ENCODE data around the gene GNAL.

The GNAL gene

GRCh38 chr18:11883153-11883552, 194.1 kb downstream of the GNAL start (continued):
- TF ChIP-seq PRDM6 (tag by site-specific recombination; IDR thresholded peaks at IDR 0.05) (no peak), ZNF19 (tag by site-specific recombination; IDR thresholded peaks at IDR 0.05; ENCODE audit: low read depth) (no peak), ZNF175 (tag by site-specific recombination; IDR thresholded peaks at IDR 0.05) (no peak), ZNF48 (tag by site-specific recombination; IDR thresholded peaks at IDR 0.05) (no peak), ZNF155 (tag by site-specific recombination; IDR thresholded peaks at IDR 0.05) (no peak)

GRCh38 chr18:11884396-11885030, 195.4 kb downstream of the GNAL start:
- TF ChIP-seq ZFHX2 (tag by site-specific recombination; conservative IDR thresholded peaks at IDR 0.05) (peak; percentile 60), ZNF112 (tag by site-specific recombination; IDR thresholded peaks at IDR 0.05) (no peak)
- Histone ChIP-seq H3K4me3 (ENCODE audit: low read depth, low read length) (no peak overlapping the region), H3K36me3 (ENCODE audit: control insufficient read depth in 2 of 2, insufficient read depth in 1 of 2, low read length in 2 of 2) (peaks cover 0 to 43% of the 10 kb centered on the region in 2 experiments; a peak in 2 of 3 replicates), H3K9me3 (ENCODE audit: control insufficient read depth, insufficient read depth, low read depth, low read length) (no peaks in the 10 kb centered on the region), H3K4me1 (ENCODE audit: control insufficient read depth, insufficient read depth, low read length) (0 out of 2 replicates have a peak, but pooled peaks cover 3% of the 10 kb centered on the region), H3K27ac (ENCODE audit: extremely low read depth, low read depth, low read length) (no peak overlapping the region)
- ChIA-PET CTCF (interaction anchor here (1.5 kb wide), 1 partner anchor 53 kb away, joined by 4 read pairs; no protein-coding TSS in a partner anchor), POLR2A (no interaction called here)

GRCh38 chr18:11885278-11885947, 196.3 kb downstream of the GNAL start:
- Histone ChIP-seq H3K4me3 (ENCODE audit: low read depth, low read length) (no peak overlapping the region), H3K27ac (ENCODE audit: extremely low read depth, low read depth, low read length) (no peak overlapping the region), H3K9me3 (ENCODE audit: control insufficient read depth, insufficient read depth, low read depth, low read length) (no peaks in the 10 kb centered on the region), H3K36me3 (ENCODE audit: control insufficient read depth in 2 of 2, insufficient read depth in 1 of 2, low read length in 2 of 2) (peaks cover 3 to 47% of the 10 kb centered on the region in 2 experiments; a peak in 2 of 3 replicates), H3K4me1 (ENCODE audit: control insufficient read depth, insufficient read depth, low read length) (0 out of 2 replicates have a peak, but pooled peaks cover 3% of the 10 kb centered on the region)
- TF ChIP-seq REPIN1 (tag by site-specific recombination; IDR thresholded peaks at IDR 0.05; ENCODE audit: low read depth) (no peak), ZNF518A (tag by site-specific recombination; conservative IDR thresholded peaks at IDR 0.05; ENCODE audit: low read depth) (no peak), ZNF146 (tag by site-specific recombination; IDR thresholded peaks at IDR 0.05) (no peak), ZNF76 (tag by site-specific recombination; IDR thresholded peaks at IDR 0.05; ENCODE audit: borderline replicate concordance, low read depth) (no peak), ZNF433 (tag by site-specific recombination; IDR thresholded peaks at IDR 0.05; ENCODE audit: low read depth) (no peak), WT1 (tag by site-specific recombination; IDR thresholded peaks at IDR 0.05) (no peak), ZNF473 (tag by site-specific recombination; IDR thresholded peaks at IDR 0.05) (no peak), ZNF350 (tag by site-specific recombination; IDR thresholded peaks at IDR 0.05) (no peak), GFI1B (tag by site-specific recombination; IDR thresholded peaks at IDR 0.05) (no peak), ZBTB49 (tag by site-specific recombination; IDR thresholded peaks at IDR 0.05; ENCODE audit: low read depth) (no peak), ATF2 (tag by site-specific recombination; IDR thresholded peaks at IDR 0.05; ENCODE audit: low read depth) (no peak)
- CTCF ChIA-PET, result interaction anchor here (0.6 to 1.5 kb wide), 2 partner anchors 52 to 110 kb away, joined by 3 to 4 read pairs; no protein-coding TSS in a partner anchor
- POLR2A ChIA-PET, result no interaction called here

All from HEK293 (cell line).